Measurements from ENCODE around the gene C16orf87.

DNA sequence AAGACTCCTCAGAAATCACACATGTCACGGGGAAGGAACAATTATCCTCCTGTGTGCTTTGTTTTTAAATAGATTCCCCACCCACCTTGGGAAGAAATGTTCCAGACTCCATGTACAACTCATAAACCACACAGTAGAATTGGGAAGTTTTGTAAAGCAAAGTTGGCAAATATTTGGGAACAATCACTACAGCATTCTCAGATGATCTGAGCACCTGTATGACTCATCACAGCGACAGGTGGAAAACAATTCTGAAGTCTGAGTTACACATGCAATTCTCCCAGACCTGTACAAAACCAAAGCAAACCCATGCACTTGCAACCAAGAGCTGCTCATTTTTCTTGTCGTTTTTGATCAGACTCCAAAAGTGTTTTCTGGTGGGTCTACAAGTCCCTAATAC is 68.4 kb downstream of the C16orf87 start:
- TF ChIP-seq CTCF (optimal IDR thresholded peaks at IDR 0.05 in 1 of 3, IDR thresholded peaks at IDR 0.05 in 1 of 3, conservative IDR thresholded peaks at IDR 0.05 in 1 of 3; ENCODE audit: extremely low read depth in 1 of 3, insufficient read depth in 2 of 3, low read length in 3 of 3) (no peak), EZH2 (IDR thresholded peaks at IDR 0.05; ENCODE audit: low read length) (no peak)
